ENCODE measurements around the gene ACOT11.

GRCh38 chr1:54500107-54500431 lies 48.0 kb upstream of the ACOT11 start:
- TF ChIP-seq, protein P1, sequence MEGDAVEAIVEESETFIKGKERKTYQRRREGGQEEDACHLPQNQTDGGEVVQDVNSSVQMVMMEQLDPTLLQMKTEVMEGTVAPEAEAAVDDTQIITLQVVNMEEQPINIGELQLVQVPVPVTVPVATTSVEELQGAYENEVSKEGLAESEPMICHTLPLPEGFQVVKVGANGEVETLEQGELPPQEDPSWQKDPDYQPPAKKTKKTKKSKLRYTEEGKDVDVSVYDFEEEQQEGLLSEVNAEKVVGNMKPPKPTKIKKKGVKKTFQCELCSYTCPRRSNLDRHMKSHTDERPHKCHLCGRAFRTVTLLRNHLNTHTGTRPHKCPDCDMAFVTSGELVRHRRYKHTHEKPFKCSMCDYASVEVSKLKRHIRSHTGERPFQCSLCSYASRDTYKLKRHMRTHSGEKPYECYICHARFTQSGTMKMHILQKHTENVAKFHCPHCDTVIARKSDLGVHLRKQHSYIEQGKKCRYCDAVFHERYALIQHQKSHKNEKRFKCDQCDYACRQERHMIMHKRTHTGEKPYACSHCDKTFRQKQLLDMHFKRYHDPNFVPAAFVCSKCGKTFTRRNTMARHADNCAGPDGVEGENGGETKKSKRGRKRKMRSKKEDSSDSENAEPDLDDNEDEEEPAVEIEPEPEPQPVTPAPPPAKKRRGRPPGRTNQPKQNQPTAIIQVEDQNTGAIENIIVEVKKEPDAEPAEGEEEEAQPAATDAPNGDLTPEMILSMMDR (IDR thresholded peaks at IDR 0.05) = no peak
- no peak for TF ChIP-seq POLR2A (IDR thresholded peaks at IDR 0.05; ENCODE audit: low read depth)
- no peak for TF ChIP-seq POLR2AphosphoS5 (IDR thresholded peaks at IDR 0.05)
- no peak for TF ChIP-seq EP300 (IDR thresholded peaks at IDR 0.05)
